ENCODE results near the gene ALPK3. TPM values are rescaled to one million over a fixed set of nuclear protein-coding genes. Genes with fewer than 3 reads are reported as not detected.

ALPK3 gene
- total and polyA plus RNA-seq, 2 donors (not counting 3 experiments of a cell fraction or from before 2014, with no cell fraction given): 18.4 to 36.2 TPM

DNA sequence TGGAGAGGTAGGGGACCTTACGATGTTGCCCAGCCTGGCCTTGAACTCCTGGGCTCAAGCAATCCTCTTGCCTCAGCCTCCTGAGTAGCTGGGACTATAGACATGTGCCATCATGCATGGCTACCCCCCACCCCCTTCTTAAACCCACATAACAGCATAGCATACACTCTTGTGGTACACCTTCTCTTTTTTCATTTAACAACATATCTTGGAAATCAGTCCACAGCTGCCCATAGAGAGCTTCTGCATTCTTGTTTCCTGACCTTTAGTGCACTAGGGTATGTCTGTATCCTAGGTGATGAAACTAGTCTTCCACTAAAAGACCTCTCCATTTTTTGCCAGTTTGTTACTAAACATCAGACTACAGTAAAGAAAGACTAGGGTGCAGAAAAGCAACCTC lies 100.3 kb downstream of the ALPK3 start:
- Histone ChIP-seq H3K9me1 (replicated peaks; ENCODE audit: control insufficient read depth, extremely low read depth, insufficient read depth, low read length) (no peaks in the 10 kb centered on the region), H3K9me3 (replicated peaks; ENCODE audit: control insufficient read depth, insufficient read depth, low read length) (no peaks in the 10 kb centered on the region), H3K4me3 (replicated peaks in 1 of 3; ENCODE audit: insufficient read depth in 1 of 3, low read depth in 1 of 3, low read length in 3 of 3) (no peak overlapping the region), H3K9ac (replicated peaks; ENCODE audit: extremely low read depth, insufficient read depth, low read length) (no peak overlapping the region), H3K27me3 (ENCODE audit: control insufficient read depth in 2 of 2, insufficient read depth in 2 of 2, low read length in 2 of 2) (peaks cover 0 to 1% of the 10 kb centered on the region in 2 experiments), H3K27ac (ENCODE audit: insufficient read depth, low read depth, low read length) (no peak overlapping the region), H3K79me2 (ENCODE audit: control insufficient read depth, insufficient read depth, low read length) (no peaks in the 10 kb centered on the region), H3K4me1 (ENCODE audit: control insufficient read depth, extremely low read depth, insufficient read depth, low read length) (peaks cover 18% of the 10 kb centered on the region), H3K4me2 (ENCODE audit: insufficient read depth, low read length) (no peak overlapping the region), H3K36me3 (ENCODE audit: control insufficient read depth in 2 of 2, extremely low read depth in 1 of 2, insufficient read depth in 2 of 2, low read length in 2 of 2) (no peaks in the 10 kb centered on the region), H2AFZ (ENCODE audit: low read depth, low read length) (no peak overlapping the region), H4K20me1 (replicated peaks; ENCODE audit: control insufficient read depth, extremely low read depth, insufficient read depth, low read length) (no peaks in the 10 kb centered on the region)
- FAIRE-seq (no peak), DNase-seq (ENCODE audit: low read depth, low spot score) (no peak)
- intact Hi-C loops (cut with micrococcal nuclease) (no loop called here), dilution Hi-C loops (cut with MboI; ENCODE audit: extremely low pct_ligation_motif_present, low sequenced_read_pairs) (no loop called here)
- ChIA-PET CTCF (interaction anchor here (1.4 to 2.1 kb wide), 2 partner anchors 9 to 11 kb away, joined by 8 read pairs; no protein-coding TSS in a partner anchor), POLR2A (no interaction called here)
- TF ChIP-seq POLR2A (IDR thresholded peaks at IDR 0.05; ENCODE audit: low read depth, low read length) (no peak), EZH2 (IDR thresholded peaks at IDR 0.05; ENCODE audit: borderline replicate concordance, low read depth, low read length, severe bottlenecking) (no peak), JUN (IDR thresholded peaks at IDR 0.05; ENCODE audit: borderline replicate concordance, insufficient read depth, insufficient read length, low read depth) (no peak), MYC (IDR thresholded peaks at IDR 0.05; ENCODE audit: low read depth, low read length) (no peak), POLR2AphosphoS5 (IDR thresholded peaks at IDR 0.05; ENCODE audit: insufficient read depth, low read depth, low read length) (no peak), FOS (IDR thresholded peaks at IDR 0.05; ENCODE audit: borderline replicate concordance, insufficient read depth, low read length) (no peak), GATA2 (IDR thresholded peaks at IDR 0.05; ENCODE audit: insufficient read depth, insufficient read length, low read depth, low read length) (no peak)
- TF ChIP-seq, protein P1, sequence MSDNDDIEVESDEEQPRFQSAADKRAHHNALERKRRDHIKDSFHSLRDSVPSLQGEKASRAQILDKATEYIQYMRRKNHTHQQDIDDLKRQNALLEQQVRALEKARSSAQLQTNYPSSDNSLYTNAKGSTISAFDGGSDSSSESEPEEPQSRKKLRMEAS (IDR thresholded peaks at IDR 0.05; ENCODE audit: insufficient read depth, insufficient read length): no peak
- TF ChIP-seq, protein P2, sequence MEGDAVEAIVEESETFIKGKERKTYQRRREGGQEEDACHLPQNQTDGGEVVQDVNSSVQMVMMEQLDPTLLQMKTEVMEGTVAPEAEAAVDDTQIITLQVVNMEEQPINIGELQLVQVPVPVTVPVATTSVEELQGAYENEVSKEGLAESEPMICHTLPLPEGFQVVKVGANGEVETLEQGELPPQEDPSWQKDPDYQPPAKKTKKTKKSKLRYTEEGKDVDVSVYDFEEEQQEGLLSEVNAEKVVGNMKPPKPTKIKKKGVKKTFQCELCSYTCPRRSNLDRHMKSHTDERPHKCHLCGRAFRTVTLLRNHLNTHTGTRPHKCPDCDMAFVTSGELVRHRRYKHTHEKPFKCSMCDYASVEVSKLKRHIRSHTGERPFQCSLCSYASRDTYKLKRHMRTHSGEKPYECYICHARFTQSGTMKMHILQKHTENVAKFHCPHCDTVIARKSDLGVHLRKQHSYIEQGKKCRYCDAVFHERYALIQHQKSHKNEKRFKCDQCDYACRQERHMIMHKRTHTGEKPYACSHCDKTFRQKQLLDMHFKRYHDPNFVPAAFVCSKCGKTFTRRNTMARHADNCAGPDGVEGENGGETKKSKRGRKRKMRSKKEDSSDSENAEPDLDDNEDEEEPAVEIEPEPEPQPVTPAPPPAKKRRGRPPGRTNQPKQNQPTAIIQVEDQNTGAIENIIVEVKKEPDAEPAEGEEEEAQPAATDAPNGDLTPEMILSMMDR (IDR thresholded peaks at IDR 0.05; ENCODE audit: extremely low read depth in 1 of 2, insufficient read depth in 1 of 2, low read depth in 1 of 2, low read length in 2 of 2): no peak
- BruUV-seq (replicated peaks): no TSS peak

All from endothelial cell of umbilical vein (primary cell).